GM12872 (cell line): ENCODE data around the gene KAT6B.

Source experiments
- CTCF ChIP-seq: IDR thresholded peaks from 3 replicates; pipeline ENCODE4 v1.5.1; 2011; ENCODE audit warnings: low read depth, mild to moderate bottlenecking, low read length, moderate library complexity; ENCODE audit not compliant: insufficient read depth

Gene KAT6B

GRCh38 chr10:74995806-74996205 is 169.4 kb downstream of the KAT6B start:
- TF ChIP-seq CTCF = no peak

- no peak for TF ChIP-seq CTCF
These were observed 170.8 kb downstream of the KAT6B start for GRCh38 chr10:74997163-74997562.

GRCh38 chr10:75000748-75001321 is 174.4 kb downstream of the KAT6B start:
- no peak for TF ChIP-seq CTCF

GRCh38 chr10:75001715-75002350 is 175.4 kb downstream of the KAT6B start:
- no peak for TF ChIP-seq CTCF

GRCh38 chr10:75002351-75002725 is 175.9 kb downstream of the KAT6B start:
- no peak for TF ChIP-seq CTCF

- TF ChIP-seq CTCF = no peak
These were observed 176.7 kb downstream of the KAT6B start for GRCh38 chr10:75002967-75003594.

GRCh38 chr10:75003891-75004290 is 177.5 kb downstream of the KAT6B start:
- TF ChIP-seq CTCF = no peak
